Eye (tissue), 1 donor: ENCODE results near the gene KCNG1.
A peak's percentile ranks its signal among the peaks of the same experiment; 100 is the strongest.

ENCODE experiments used
- DNase-seq: peaks from one replicate; pipeline ENCODE4 v3.0.0-alpha.2; 2015

Gene KCNG1

DNA sequence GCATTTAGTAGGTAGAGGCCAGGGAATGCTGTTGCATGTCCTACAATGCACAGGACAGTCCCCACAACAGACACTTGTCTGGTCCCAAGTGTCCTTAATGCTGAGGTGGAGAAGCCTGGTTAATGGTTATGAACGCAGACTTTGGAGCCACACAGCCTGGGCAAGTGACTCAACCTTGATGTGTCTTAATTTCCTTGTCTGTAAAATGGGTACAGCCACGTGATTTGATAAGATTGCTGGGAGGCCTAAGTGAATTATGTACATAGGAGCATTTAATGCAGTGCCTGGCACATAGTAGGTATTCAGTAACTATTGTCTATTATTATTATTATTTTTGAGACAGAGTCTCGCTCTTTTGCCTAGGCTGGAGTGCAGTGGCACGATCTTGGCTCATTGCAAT lies 11.4 kb downstream of the KCNG1 start:
- DNase-seq, result no peak

DNA sequence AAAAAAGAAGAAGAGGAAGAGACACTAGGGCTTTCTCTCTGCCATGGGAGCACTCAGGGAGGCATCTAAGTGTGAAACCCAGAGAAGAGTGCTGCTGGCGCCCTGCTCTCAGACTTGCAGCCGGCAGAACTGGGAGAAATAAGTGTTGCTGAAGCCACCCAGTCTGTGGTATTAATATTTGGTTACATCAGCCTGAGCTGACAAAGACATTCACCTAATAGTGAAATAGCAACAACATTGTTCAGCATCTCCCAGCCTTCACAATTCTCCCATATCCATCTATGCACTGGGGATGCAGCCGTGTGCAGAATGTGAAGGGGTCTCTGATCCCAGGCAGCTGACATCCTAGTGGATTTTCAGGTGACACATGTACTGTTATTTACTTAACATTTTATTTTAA lies 12.0 kb downstream of the KCNG1 start:
- no peak for DNase-seq

DNA sequence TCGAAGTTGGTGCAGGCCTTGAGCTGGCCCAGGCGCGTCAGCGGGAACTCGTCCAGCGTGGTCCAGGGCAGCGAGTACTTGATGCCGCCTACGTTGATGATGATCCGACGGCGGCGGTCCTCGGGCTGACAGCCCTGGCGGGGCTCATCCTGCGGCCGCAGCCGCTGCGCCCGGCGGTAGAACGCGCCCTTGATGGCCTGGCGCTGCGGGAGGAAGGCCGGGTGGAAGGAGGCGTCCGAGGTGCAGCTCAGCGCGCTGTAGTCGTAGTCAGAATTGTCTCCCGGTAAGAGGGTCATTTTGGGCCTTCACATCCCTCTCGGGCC lies 12.9 kb downstream of the KCNG1 start:
- no peak for DNase-seq

DNA sequence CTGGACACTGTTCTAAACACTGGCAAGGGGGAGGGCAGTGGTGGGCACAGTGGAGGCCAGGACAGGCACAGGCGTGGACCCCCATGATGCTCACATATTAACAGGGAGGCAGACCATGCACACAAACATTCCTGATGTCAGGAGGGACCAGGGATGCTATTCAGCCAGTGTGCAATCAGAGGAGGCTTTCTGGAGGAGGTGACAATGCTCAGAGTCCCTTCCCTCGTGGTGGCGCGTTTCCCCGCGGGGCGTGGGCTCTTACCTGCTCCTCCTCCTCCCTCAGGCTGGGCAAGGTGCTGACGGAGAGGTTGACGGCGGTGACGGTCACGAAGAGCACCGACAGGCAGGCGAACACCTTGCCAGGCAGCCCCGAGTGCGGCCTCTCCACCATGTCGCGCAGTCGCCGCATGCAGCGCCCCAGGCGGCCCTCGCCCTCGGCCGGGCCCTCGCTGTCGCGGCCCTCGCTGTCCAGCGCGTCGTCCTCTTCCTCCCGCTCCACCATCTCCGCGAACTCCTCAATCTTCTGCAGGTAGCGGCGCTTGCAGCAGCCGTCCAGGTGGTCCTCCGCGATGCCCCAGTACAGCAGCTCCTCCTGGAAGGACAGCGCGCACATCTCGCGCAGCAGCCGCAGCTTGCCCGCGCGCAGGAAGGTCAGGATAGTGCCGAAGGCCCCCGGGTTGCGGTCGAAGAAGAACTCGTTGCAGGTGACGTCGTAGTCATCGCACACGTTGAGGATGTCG lies 13.4 kb downstream of the KCNG1 start:
- DNase-seq, result no peak

DNA sequence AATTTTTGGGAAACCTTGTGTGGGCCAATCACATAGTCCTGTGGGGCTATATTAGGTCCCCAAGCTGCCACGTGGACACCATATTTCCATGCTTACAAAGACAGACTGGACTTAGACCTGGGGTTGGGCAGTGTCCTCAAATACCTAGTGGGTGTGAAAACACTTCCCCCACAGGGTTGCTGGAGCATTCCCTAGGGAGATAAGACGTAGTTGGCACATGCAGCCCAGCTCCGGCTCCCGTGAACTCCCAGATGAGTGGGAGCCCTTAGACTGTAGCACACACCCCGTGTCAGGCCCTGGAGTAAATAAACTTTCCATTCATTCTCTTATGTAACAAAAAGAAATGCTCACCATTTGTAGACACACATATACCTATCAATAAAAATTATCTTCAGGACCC lies 14.2 kb downstream of the KCNG1 start:
- DNase-seq, result no peak

DNA sequence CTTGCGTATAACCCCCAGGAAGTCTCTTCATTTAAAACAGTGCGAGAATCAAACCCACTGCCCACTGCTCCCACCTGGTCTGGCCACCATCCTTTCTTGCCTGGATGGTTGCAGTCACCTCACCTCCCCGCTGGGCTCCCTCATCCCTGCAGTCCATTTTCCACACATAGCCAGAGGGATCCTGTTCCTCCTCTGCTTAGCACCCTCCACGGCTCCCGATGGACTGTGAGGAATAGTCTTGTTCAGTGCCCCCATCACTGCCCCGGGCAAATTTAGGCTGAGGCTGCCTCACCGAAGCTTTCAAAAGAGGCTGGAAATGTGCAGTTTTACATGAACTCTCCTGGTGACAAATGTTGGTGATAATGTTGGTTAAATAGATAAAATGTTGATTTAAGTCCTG lies 17.7 kb downstream of the KCNG1 start:
- DNase-seq, result no peak

DNA sequence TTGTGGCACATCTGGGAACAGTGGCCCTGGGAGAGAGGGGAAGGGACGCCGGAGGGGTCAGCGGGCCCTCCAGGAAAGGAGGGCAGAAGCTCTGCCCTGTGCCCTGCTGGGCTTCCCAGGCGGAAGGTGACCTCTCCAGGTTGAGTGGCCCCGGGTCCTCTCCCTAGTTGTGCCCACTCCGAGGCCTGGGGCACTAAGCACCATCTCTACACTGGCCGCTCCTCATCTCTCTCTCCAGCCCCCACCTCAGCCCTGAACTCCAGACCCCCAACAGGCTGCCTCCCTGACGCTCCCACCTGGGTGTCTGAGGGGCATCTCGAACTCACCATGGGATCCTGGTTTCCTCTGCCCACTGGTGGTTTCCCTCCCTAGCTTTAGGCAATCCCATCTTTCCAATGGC lies 18.1 kb downstream of the KCNG1 start:
- no peak for DNase-seq

DNA sequence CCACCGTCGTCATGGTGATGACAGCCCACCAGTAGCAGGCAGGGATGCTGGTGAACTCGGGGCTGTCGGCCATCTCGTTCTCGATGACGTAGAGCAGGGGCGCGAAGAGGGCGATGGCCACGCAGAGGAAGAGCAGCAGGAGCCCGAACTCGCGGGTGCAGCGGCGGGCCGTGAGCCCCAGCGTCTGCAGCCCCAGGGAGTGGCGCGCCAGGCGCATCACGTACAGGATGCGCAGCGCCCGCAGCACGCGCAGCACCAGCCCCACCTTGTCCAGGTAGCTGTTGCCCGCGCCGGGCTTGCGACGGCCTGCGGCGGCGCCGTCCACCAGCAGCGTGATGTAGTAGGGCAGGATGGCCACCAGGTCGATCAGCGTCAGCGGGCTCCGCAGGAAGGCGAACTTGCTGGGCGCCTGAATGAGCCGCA lies 18.6 kb downstream of the KCNG1 start:
- no peak for DNase-seq

DNA sequence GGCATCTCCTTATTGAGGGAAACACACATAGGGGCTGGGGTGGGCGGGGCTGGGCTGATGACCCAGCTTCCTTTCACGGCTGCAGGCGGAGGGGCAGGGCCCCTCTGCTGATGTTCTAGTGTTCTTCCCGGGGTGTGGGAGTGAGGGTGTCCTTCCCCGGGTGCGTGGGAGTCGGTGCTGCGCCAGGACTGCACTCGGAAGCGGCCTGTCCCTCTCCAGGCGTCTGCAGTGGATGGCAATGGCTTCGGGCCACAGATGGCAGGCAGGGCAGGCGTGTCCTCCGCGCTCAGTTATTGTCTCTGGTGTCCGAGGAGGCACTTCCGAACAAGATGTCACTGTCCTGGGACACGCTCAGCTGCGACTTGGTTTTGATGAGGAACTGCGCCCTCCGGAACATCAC lies 19.2 kb downstream of the KCNG1 start:
- no peak for DNase-seq

DNA sequence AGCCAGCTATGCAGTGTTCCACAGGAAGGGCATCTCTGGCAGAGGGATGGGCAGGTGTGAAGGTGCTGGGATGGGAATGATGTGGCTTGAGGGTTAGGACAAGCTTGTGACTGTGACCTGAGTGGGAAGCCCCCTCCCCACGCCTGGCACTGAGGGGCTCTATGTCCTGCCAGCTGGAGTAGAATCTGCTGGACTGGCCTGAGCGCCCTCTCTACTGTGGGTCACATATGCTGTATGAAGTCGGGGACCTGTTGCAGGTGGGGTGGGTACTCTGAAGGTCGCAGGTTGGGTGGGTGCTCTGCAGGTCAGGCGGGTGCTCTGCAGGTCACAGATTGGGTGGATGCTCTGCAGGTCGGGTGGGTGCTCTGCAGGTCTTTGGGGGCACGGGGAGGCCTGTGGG lies 20.3 kb downstream of the KCNG1 start:
- DNase-seq, result no peak

DNA sequence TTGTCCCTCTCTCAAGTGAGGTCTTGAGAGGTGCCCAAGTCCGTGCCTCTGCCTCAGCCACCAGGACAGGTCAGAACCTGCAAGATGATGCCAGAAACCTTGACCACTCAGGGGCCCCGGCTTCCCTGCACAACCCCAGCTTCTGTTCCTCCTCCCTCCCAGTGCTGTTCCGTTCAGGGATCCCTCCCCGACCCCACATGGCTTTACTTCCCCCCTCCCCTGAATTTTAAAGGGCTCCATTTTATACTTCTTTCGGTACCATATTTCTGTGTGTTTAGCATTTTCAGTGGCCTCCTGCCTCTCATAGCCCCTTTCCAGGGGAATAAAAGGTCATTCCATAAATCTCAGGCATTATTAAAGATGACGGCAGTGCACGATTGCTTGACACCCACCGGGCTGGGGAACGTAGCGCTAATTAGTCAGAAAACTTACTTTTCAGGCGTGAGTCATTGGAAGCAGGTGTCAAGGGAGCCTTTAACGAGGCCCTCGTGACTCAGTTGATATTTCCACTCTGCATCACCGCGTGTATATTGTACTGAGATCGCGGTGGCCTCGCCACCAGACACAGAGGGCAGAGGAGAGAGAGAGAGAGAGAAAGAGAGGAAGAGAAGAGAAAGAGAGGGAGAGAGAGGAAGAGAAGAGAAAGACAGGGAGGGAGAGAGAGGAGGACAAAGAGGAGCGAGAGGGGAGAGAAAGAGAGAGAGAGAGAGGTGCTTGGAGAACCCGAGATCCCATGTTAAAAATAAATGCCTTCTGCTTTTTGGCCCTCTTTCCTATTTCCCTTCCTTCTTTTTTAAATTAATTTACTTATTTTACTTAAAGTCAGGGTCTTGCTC lies 21.3 kb downstream of the KCNG1 start:
- DNase-seq, result no peak

DNA sequence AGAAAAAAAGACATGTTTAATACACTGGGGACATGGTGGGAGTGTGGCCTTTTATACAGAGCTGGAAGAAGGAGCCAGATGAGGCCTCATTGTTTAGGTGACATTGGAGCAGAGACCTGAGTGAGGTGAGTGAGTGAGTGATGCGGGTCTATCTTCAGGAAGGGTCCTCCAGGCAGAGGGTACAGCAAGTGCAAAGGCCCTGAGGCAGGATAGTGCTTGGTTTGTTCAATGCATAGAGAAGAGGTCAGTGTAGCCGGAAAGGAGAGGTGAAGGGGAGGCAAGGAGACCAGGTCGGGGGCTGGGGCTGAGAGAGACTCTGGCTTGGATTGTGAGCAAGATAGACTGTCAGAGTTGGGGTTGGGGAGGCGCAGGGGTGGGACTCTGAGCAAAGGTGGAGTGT lies 23.6 kb downstream of the KCNG1 start:
- no peak for DNase-seq

DNA sequence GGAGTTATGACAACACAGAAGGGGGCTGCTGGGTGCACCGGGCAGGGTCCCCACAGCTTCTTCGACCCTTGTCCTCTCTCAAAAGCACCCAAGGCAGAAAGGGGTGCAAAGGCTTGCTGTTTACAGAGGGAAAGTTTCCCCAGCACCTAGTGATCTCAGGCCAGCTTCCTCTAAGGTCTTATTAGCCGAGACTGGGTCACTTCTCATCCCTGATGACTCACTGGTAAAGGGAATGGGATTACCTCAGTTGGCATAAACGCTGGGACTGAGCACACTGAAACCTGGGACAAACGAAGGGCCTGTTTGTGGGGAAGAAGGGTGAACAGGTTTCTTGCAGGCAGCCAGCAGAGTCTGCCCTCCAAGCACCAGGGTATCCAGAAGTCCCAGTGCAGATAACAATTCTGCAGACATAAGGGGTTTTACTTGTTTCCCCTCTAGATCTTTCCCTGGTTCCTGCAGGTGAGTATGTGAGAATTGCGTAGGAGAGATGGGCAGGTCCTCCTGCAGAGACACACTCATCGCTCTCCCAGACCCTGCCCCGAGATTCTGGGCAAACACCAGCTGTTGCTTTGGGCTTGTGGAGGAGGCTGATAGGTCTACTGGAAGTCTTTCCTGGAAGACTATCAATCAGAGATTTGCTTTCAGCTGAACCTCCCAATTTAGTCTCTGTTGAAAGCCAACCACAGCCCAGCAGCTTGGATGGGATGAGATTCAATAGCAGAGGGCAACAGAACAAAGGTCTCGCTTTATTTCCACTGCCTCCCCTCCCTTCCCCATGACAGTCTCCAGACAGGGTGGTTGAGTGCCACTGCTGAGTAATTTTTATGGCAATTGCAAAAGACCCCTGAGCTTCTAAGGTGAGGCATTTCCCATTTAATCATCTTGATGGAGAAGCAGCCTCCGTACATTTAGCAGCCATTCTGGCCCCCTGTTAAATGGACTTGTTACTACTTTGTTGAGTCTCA lies 25.7 kb downstream of the KCNG1 start:
- no peak for DNase-seq

DNA sequence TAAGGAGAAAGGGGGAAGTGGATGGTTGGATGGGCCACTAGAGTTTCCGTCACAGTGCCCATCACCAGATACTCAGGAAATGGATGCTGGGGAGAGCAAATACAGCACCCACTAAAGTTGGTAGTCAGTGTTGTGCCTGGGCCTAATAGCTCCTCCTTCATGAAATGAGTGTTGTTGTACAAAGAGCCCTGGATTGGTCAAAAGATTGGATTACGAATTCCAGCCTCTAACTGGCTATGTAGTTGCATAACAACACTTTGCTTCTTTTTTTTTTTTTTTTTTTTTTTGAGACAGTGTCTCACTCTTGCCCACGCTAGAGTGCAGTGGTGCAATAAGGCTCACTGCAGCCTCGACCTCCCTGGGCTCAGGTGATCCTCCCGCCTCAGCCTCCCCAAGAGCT lies 27.4 kb downstream of the KCNG1 start:
- DNase-seq, result no peak

DNA sequence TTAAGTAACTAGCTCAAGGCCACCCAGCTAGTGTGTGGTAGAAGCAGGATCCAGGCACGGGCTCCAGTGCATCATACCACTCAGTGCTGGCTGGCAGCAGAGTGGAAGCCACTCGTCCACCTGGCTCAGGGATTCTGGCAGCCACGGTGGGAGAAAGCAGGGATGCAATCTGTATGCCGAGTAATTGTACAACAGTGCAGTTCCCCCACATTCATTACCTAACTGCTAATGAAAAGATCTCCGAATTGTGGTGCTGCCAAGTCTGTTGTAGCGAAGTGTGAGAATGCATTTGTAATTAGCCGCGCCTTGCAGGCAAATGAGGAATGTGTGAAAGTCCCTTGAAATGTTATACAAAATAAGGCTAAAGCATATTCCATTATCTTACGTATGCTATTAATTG lies 29.0 kb downstream of the KCNG1 start:
- DNase-seq, result no peak

DNA sequence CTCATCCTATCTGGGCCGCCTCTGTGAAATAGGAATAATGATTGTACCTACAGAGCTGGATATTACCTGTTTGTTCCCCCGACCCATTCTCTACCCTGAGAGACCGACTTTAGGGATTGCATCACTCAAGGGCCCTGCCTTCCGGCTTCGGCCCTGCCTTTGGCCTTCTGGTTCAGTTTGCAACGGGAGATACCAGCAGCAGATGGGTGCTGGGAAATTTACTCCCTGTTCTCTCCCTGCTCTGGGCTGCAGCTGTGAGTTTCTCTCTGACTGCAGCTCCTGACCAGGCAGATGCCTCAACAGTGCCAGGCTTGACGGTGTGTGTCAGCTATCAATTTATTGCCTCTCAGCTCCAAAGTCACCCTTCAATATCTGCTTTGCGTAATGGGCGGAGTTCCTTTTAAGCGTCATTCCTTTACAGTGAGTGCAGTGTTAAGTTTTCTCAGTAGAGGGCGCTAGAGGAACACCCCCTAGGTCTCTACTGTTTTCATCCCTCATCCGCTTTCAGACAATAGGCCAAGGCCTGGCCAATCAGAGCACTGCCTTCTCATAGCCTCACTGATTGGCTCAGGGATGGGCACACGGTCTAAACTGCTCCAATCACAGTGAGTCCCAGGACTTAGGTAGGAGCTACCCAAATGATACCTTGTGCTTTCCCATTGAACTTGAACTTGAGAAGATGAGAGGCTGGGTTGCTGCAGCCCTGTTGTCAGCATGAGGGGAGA lies 30.0 kb downstream of the KCNG1 start:
- peak; percentile 81 for DNase-seq

DNA sequence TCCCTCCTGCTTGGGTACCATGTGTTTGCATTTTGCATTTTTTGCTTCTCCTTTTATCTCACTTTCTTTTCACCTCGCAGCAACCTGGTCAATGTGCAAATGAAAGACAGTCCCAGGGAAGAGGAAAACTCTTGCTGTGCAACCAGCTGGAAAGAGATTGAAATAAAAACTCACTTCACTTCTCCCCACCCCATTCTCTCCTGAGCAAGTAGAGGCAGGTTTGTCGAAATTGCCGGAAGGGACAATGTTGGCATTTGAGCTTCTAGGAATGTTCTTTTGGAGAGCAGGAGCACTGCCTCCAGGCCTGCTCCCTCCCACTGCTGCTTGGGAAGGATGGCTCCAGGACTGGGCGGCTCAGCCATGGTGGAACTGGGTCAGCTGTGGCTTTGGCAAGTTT lies 30.6 kb downstream of the KCNG1 start:
- no peak for DNase-seq

DNA sequence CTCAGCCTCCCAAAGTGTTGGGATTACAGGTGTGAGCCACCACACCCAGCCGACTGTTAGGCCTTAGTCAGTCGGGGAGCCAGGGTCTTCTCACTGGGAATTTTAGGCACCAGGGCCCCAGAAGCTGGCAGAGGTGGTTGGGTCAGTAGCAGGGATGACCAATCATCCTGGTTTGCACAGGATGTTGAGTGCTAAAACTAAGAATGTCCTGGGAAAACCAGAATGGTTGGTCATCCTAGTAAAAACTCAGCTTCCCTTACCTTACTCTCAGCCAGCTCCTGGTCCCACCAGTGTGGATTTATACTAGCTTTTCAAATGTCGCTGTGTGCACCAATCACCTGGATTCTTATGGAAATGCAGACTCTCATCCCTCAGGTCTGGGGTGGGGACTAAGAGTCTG lies 31.8 kb downstream of the KCNG1 start:
- DNase-seq, result no peak

DNA sequence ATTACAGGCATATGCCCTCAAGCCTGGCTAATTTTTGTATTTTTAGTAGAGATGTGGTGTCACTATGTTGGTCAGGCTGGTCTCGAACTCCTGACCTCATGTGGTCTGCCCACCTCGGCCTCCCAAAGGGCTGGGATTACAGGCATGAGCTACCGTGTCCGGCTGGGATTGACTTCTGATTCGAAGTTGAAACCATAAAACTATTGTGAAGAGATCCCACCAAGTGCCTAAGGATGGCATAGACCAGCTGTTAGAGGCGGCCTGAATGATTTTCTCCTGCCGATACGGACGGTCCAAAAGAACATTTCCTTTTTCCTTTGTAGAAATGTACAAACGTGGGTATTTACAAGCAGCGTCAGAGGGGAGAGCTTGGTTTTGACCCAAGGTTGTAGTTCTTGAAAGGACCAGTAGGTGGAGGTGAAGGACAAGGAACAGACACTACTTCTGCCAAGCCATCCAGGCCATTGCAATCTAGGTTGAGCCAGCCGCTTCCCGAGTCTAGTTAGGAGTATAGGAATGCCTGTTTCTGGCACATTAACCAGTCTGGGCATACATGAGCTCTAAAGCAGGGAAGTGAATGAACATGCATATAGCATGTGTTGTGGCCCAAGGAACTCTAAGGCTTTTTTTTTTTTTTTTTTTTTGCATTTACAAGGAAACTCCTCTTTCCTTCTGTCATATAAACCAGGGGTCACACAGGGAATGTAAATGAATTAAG lies 35.3 kb downstream of the KCNG1 start:
- peak; percentile 96 for DNase-seq

DNA sequence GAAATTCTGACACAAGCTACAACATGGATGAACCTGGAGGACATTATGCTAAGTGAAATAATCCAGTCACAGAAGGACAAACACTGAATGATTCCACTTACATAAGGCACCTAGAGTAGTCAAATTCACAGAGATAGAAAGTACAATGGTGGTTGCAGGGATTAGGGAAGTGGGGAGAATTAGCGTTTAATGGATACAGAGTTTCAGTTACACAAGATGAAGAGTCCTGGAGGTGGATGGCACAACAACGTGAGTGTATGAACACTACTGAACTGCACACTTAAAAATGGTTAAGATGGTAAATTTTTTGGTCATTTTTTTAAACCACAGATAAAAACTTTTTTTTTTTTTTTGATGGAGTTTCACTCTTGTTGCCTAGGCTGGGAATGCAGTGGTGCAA lies 39.6 kb downstream of the KCNG1 start:
- DNase-seq, result no peak

DNA sequence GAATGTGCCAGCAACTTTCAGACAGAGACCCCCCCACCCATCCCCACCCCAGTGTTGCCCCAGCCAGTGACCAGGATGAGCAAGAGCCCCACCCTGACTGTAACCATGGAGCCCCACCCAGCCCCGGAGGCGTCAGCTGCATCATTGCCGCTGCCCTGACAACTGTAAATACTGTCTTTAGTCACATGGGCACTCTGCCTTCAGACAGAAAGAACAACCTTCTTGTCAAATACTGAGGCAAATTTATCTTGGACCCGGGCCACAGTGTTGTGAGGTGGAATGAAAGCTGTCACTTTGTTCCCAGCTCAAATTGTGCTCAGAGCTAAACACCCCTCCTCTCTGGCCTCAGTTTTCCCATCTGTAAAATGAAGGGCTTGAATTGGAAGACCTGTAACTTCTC lies 40.5 kb downstream of the KCNG1 start:
- DNase-seq, result no peak

DNA sequence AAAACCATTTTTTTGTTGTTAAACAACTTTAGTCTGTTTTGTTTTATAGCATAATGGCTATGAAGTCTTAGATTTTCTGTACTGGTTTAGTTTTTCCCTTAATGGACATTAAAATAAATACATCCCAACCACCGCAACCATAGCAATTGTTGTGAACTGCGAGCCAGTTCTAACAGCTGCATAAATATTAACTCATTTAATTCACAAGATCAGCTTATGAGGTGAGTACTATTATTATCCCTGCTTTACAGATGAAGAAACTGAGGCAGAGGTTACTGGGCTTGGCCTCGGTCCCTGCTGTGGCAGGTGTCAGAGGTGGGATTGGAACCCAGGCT lies 41.2 kb downstream of the KCNG1 start:
- DNase-seq, result no peak
